ENCODE measurements around the gene PPP2CA. TPM values are rescaled to one million over a fixed set of nuclear protein-coding genes. Genes with fewer than 3 reads are reported as not detected.

Gene PPP2CA
- total and polyA plus RNA-seq, 9 of the 15 experiments (the other 6 are each of a cell fraction or from before 2014, with no cell fraction given): 23.0 to 257 (median 109) TPM

GRCh38 chr5:134174841-134175839 lies 50.7 kb downstream of the PPP2CA start (continued):
- TF ChIP-seq, protein P1, sequence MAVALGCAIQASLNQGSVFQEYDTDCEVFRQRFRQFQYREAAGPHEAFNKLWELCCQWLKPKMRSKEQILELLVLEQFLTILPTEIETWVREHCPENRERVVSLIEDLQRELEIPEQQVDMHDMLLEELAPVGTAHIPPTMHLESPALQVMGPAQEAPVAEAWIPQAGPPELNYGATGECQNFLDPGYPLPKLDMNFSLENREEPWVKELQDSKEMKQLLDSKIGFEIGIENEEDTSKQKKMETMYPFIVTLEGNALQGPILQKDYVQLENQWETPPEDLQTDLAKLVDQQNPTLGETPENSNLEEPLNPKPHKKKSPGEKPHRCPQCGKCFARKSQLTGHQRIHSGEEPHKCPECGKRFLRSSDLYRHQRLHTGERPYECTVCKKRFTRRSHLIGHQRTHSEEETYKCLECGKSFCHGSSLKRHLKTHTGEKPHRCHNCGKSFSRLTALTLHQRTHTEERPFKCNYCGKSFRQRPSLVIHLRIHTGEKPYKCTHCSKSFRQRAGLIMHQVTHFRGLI (CRISPR knock-in tag; IDR thresholded peaks at IDR 0.05): no peak
- peak; percentile 91 for TF ChIP-seq MAFG (tag; conservative IDR thresholded peaks at IDR 0.05)
- TF ChIP-seq RBFOX2 (IDR thresholded peaks at IDR 0.05; ENCODE audit: low read depth, low read length): peak; percentile 46
- TF ChIP-seq CHAMP1 (IDR thresholded peaks at IDR 0.05): no peak
- TF ChIP-seq C11orf30 (IDR thresholded peaks at IDR 0.05; ENCODE audit: low read depth): peak; percentile 79
- no peak for TF ChIP-seq CEBPG (CRISPR knock-in tag; IDR thresholded peaks at IDR 0.05)
- no peak for TF ChIP-seq CEBPG (tag; conservative IDR thresholded peaks at IDR 0.05 in 1 of 2, IDR thresholded peaks at IDR 0.05 in 1 of 2)
- no peak for TF ChIP-seq PURB (CRISPR knock-in tag; IDR thresholded peaks at IDR 0.05; ENCODE audit: low read depth)
- TF ChIP-seq, protein P2, sequence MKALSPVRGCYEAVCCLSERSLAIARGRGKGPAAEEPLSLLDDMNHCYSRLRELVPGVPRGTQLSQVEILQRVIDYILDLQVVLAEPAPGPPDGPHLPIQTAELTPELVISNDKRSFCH (CRISPR knock-in tag; IDR thresholded peaks at IDR 0.05): no peak
- TF ChIP-seq, protein P2 (tag; IDR thresholded peaks at IDR 0.05): no peak
- no peak for TF ChIP-seq HNRNPH1 (optimal IDR thresholded peaks at IDR 0.05; ENCODE audit: low read depth, low read length)
- peak; percentile 32; the same call in 1 of the 2 replicates for TF ChIP-seq ATF3 (IDR thresholded peaks at IDR 0.05)
- no peak for TF ChIP-seq ATF3 (CRISPR knock-in tag; conservative IDR thresholded peaks at IDR 0.05)
- TF ChIP-seq RHOXF2B (CRISPR knock-in tag; conservative IDR thresholded peaks at IDR 0.05): no peak
- peak; percentile 84 for TF ChIP-seq NFE2L1 (tag; IDR thresholded peaks at IDR 0.05; ENCODE audit: borderline replicate concordance, low read depth)
- no peak for TF ChIP-seq ZNF184 (CRISPR knock-in tag; IDR thresholded peaks at IDR 0.05)
- no peak for TF ChIP-seq NR3C1 (CRISPR knock-in tag; IDR thresholded peaks at IDR 0.05)
- TF ChIP-seq FOXK2 (conservative IDR thresholded peaks at IDR 0.05 in 1 of 2, IDR thresholded peaks at IDR 0.05 in 1 of 2; ENCODE audit: low read depth in 2 of 2): peak in 1 of 2 experiments; percentile 58; a peak in 1 of 4 replicates
- peak; percentile 73; the same call in 1 of the 2 replicates for TF ChIP-seq MAFF (IDR thresholded peaks at IDR 0.05; ENCODE audit: low read length)
- no peak for TF ChIP-seq FOXP1 (CRISPR knock-in tag; IDR thresholded peaks at IDR 0.05)
- TF ChIP-seq CXXC5 (CRISPR knock-in tag; IDR thresholded peaks at IDR 0.05): peak; percentile 11; the same call in 1 of the 2 replicates

All from K562 (cell line).